Activated CD4-positive, CD25-positive, alpha-beta regulatory T cell treated with anti-CD3 and anti-CD28 coated beads, Interleukin-2, amount 50 U/mL, for 16 hours (primary cell): ENCODE data around the gene FADS3.

Source experiments
- DNase-seq: peaks from one replicate; pipeline ENCODE4 v3.0.0-alpha.2; 2020; ENCODE audit warnings: low read depth, low spot score

FADS3 gene

GRCh38 chr11:61855939-61856680, 35.2 kb downstream of the FADS3 start:
- DNase-seq, result no peak

- no peak for DNase-seq
Measured at GRCh38 chr11:61854966-61855714, 36.2 kb downstream of the FADS3 start.

- DNase-seq, result no peak
Measured at GRCh38 chr11:61854206-61854895, 37.0 kb downstream of the FADS3 start.

GRCh38 chr11:61853698-61854169, 37.6 kb downstream of the FADS3 start:
- no peak for DNase-seq

- DNase-seq, result no peak
Measured at GRCh38 chr11:61851900-61852295, 39.4 kb downstream of the FADS3 start.

GRCh38 chr11:61851113-61851899, 40.0 kb downstream of the FADS3 start:
- DNase-seq, result no peak

GRCh38 chr11:61850687-61851086, 40.7 kb downstream of the FADS3 start:
- no peak for DNase-seq

GRCh38 chr11:61848631-61849030, 42.7 kb downstream of the FADS3 start:
- DNase-seq, result no peak

- no peak for DNase-seq
Measured at GRCh38 chr11:61847914-61848581, 43.3 kb downstream of the FADS3 start.

GRCh38 chr11:61846362-61847020, 44.9 kb downstream of the FADS3 start:
- no peak for DNase-seq

GRCh38 chr11:61844909-61845565, 46.3 kb downstream of the FADS3 start:
- no peak for DNase-seq

GRCh38 chr11:61842528-61842820, 48.9 kb downstream of the FADS3 start:
- DNase-seq, result no peak

- no peak for DNase-seq
Measured at GRCh38 chr11:61841636-61842527, 49.5 kb downstream of the FADS3 start.

GRCh38 chr11:61840371-61840770, 51.0 kb downstream of the FADS3 start:
- DNase-seq, result no peak

GRCh38 chr11:61839742-61840141, 51.6 kb downstream of the FADS3 start:
- DNase-seq, result no peak

GRCh38 chr11:61838921-61839320, 52.4 kb downstream of the FADS3 start:
- no peak for DNase-seq

GRCh38 chr11:61838501-61838900, 52.8 kb downstream of the FADS3 start:
- no peak for DNase-seq

- DNase-seq, result no peak
Measured at GRCh38 chr11:61837411-61838005, 53.8 kb downstream of the FADS3 start.

- no peak for DNase-seq
Measured at GRCh38 chr11:61836193-61836592, 55.2 kb downstream of the FADS3 start.
